NCI-H1417 (cell line): ENCODE data around the gene ZBTB18.
"Not testable (repeated sequence)": the region's sequence is repeated elsewhere in the genome, so short reads cannot be mapped to it uniquely, and the experiment has no call there.

Experiments
- DNase-seq, 3 experiments: peaks; one replicate each; lab custom pipeline; 2025; lab: John Stamatoyannopoulos, UW

The ZBTB18 gene

GRCh38 chr1:244050835-244051444, at the start of gene ZBTB18:
TSS of gene ZBTB18 (plus strand) at chr1:244051283. CDS start at chr1:244051432, 149 bp downstream.
- peak; percentile 22 to 82 (median 41) for DNase-seq

DNA sequence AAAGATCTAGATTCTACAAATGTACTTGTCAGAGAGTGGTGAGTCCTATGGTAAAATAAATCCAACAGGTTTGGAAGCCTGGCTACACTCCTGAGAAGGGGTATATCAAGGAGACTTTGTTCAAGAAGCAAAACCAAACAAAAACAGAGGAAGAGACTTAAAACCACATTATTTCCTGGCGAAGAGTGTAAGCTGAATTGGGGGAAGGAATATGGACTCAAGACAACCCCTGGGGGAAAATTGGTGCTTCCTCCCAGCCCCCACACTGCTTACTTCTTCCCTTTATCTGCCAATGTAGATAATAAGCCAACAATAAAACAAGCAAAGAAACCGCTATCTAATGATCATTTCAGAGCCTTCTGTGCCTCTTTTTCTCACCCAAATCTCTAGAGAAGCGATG, 48.4 kb upstream of the ZBTB18 start:
- no peak for DNase-seq

- DNase-seq = no peak
Observed at GRCh38 chr1:244005455-244005854, 45.6 kb upstream of the ZBTB18 start.

GRCh38 chr1:244006381-244006901, 44.6 kb upstream of the ZBTB18 start:
- DNase-seq = no peak

DNA sequence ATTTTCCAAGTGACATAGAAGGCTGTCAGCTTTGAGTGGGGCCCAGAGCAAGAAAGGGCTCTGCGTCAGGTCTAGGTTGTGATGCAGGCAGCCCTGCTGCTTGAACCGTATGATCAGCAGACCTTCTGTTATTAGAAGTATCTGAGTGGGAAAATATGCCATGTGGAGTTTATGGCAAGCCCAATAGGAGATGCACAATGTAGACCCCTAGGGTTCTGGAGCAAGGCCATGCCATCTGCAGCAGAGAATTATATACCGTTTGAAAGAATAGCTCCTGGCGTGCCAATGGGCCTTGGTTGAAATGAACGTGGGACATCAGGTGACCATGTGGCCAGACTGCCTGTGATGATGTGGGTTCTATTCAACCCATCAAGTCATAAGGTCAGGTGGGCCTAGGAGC, 44.1 kb upstream of the ZBTB18 start:
- DNase-seq = no peak

- DNase-seq = no peak
Observed at GRCh38 chr1:244010191-244010590, 40.9 kb upstream of the ZBTB18 start.

DNA sequence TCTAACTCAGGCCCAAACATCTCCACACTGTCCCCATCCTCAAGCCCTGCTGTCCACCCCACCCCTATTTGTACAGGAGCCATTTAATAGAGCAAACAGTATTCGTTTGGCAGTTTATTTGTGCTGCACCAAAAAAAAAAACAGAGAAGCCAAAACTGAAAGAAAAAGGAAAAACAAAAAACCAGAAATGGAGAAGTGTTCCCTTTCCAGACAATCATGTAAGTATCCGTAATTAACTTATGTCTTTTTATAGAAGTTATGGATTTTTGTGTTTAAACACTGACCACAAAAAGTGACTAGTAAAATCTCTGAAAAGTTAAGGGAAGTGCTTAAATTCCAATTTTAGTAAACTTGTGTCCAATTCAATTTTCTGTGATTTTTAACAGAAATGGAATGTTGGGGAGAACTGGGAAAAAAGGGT, 40.4 kb upstream of the ZBTB18 start:
- no peak for DNase-seq

DNA sequence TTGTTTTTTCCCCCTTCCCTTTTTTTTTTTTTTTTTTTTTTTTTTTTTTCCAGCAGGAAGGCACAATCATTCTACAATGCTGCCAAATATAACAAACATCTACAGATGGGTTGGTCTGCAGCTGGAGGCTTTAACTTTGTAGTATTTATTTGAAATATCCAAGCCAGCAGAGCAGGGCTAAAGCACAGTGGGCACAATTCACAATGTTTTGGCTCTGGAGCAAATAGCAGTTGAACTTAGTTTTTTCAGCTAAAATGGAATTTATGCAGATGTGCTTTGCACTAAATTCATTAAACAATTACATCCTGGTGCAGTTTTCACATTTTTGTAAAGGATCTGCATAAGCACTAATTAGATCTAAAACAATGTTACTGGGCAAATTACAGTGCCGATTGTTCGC, 39.8 kb upstream of the ZBTB18 start:
- DNase-seq = no peak

DNA sequence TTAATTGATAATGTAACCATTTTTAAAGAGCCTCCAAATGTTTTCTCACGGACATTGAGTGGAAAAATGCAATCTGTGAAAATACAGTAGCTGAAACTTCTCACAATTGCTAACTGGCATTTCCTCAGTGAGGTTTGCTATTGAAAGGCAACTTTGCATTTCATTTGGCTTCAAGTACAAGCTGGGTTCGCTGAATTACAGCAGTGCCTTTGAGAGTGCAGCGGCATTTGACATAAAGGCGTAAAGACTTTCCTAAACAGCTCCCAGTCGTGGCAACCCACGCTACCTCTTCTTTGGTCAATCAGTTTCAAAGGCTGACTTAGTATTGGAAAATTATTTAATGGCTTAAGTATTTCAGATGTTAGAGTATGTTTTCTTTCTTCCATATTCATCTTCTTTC, 39.3 kb upstream of the ZBTB18 start:
- no peak for DNase-seq

- DNase-seq = no peak
Observed at GRCh38 chr1:244012202-244012601, 38.9 kb upstream of the ZBTB18 start.

DNA sequence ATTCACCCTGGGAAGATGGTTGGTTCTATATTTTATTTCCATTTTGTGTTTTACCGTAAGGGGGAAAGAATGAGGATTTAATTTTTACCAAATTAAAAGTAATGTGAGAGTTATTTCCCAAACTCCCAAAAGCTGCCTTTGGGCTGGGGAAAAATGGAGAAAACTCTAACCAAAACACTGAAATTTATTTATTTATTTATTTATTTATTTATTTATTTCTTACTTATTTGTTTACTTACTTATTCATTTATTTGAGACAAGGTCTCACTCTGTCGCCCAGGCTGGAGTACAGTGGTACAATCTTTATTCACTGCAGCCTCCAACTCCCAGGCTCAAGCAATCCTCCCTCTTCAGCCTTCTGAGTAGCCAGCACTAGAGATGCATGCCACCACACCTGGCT, 38.0 kb upstream of the ZBTB18 start:
- DNase-seq = no peak

DNA sequence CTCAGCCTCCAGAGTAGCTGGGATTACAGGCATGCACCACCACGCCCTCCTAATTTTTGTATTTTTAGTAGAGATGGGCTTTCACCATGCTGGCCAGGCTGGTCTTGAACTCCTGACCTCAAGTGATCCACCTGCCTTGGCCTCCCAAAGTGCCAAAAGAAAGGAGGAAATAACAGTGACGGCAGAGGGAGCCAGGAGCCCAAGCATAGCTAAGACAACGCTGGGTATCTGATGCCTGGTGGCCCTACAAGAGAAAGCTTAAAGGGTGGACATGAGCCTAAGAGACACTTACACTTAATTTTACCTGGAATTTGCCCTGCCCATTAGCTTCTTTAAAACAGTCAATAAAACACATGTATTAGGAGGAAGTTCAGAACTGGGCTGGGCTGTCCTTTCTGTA, 36.2 kb upstream of the ZBTB18 start:
- DNase-seq = not testable (repeated sequence)

DNA sequence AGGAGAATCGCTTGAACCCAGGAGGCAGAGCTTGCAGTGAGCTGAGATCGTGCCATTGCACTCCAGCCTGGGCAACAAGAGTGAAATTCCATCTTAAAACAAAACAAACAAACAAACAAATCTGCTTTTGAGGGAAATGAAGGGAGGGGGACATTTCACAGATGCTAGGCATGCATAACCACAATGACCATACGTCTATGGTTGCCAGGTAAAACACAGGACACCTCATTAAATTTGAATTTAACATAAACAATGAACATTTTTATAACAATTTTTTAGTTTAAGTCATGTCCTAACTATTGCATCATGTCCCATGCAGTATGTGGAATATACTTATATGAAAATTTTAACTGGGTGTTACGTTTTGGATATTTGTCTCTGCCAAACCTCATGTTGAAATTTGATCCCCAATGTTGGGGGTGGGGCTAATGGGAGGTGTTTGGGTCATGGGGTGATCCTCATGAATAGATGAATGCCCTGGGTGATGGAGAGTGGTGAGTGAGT, 31.0 kb upstream of the ZBTB18 start:
- DNase-seq = no peak

- no peak for DNase-seq
Observed at GRCh38 chr1:244021427-244021826, 29.7 kb upstream of the ZBTB18 start.

GRCh38 chr1:244022311-244022710, 28.8 kb upstream of the ZBTB18 start:
- DNase-seq = no peak

- no peak for DNase-seq
Observed at GRCh38 chr1:244022864-244023440, 28.1 kb upstream of the ZBTB18 start.

DNA sequence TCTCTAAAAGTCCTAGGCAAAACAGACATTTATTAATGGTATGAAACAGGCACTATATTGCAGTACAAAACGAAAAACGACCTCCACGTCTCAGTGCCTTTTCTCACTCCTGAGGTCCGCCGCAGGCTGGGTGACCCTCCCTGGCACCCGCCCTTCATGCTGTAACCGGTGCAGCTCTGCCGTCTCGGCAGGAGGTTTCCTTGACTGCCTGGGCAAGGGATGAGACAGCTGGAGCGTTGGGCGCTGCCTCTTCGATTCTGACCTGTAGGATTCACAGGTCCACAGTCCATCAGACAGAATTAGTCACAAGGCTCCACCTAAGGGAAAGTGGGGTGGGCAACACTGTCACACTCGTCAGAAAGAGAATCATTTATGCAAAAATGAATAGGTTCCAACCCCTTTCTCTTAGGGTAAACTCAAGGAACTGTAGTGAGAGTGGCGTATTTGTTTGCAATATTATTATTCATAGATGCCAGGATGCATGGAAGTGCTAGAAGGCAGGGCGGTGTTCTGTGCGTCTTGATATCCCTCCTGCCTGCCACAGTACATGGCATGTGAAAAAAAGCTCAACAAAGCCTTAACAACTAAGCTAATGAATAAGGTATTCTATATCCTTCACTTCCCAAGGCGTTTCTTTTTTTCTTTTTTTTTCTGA, 23.5 kb upstream of the ZBTB18 start:
- DNase-seq = no peak

DNA sequence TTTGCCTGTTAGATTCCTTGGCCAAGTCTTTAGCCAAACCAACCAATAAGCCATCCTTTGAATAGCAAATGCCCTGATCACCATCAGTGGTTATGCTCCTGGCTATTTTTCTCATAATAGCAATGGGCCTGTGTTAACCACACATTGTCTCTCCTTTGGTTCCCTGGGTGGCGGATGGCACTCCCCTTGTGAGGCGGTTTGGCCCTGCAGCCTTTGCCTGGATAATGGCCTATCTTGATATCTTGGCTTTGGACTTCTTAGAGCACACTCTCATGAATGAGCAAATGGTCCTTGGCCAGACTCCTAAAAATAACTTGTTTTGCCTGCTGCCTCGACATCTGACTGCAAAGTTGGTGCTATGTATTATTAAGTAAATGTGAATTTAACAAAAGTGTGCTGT, 22.4 kb upstream of the ZBTB18 start:
- DNase-seq = no peak

- no peak for DNase-seq
Observed at GRCh38 chr1:244029124-244029523, 22.0 kb upstream of the ZBTB18 start.

DNA sequence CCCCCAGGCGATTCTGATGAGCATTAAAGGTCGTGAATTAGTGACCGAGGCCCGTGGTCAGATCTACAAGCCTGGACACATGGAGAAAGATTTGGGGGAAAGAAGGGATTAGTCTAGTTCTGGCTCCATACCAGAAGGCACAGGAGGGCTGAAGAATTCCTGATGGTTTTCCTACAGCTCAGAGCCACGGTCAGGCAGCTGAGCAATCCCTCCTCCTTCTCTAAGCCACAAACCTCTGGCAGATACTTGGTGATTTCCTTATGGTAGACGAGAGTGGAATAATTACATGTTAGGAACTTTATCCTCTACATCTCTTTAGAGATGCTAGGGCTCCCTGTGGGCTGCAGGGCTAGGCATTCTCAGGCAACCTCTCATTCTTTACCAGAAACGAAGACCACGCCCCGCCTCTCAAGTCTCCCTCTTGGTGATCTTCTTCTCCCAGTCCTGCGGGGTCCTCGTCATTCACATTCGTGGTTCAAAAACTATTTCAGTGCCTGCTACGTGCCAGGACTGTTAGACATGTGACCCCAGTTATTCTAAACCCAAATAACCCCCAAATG, 20.5 kb upstream of the ZBTB18 start:
- no peak for DNase-seq

- peak in 2 of 3 experiments; percentile 36 to 82 for DNase-seq
Observed at GRCh38 chr1:244035358-244035757, 15.7 kb upstream of the ZBTB18 start.

DNA sequence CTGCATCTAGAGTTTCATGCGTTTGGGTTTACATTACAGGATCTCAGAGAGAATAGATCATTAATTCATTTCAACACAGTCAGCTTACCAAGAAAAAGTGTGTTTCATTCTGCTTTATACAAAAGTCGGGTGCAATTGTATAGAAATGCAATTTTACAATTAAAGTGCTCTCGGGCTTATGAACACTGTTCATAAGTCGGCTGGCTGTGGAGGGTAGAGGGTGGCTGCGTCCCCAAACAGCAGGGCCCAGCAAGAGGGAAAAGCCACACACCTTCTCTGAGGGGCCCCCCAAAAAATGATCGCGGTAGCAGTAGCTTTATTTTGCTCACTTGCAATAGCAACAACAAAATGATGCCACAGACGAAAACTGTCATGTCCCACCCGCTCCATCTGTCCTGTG, 13.8 kb upstream of the ZBTB18 start:
- DNase-seq = no peak
